Heart left ventricle (tissue), 16 donors: ENCODE data around the gene TRPM3. TPM values are rescaled to one million over a fixed set of nuclear protein-coding genes. Genes with fewer than 3 reads are reported as not detected.

Experiments
- ATAC-seq, 4 donors: fragments of 200-7000 bp; cut with Tn5 transposase; one replicate each; pipeline ENCODE4 v1.9.1; 2020 to 2022; ENCODE audit warnings: moderate library complexity in 4 of 4, mild to moderate bottlenecking in 3 of 4, moderate number of reproducible peaks in 1 of 4
- DNase-seq, 5 donors: peaks; one replicate each; pipeline ENCODE4 v3.0.0-alpha.2; 2020
- H3K27ac ChIP-seq, 12 donors: fragments of 200-600 bp; sonication (generic) in 4 of 12; one replicate each; pipeline versions ENCODE4 v1.5.0 to v1.8.0; 2016 to 2022; ENCODE audit warnings: mild to moderate bottlenecking in 2 of 12
- H3K27me3 ChIP-seq, 9 donors: fragments of 200-600 bp; sonication (generic) in 2 of 9; one replicate each; pipeline versions ENCODE4 v1.5.1 to v1.8.0; 2016 to 2022; ENCODE audit warnings: mild to moderate bottlenecking in 3 of 9
- H3K36me3 ChIP-seq, 9 donors: fragments of 200-600 bp; sonication (generic) in 2 of 9; one replicate each; pipeline versions ENCODE4 v1.5.0 to v1.8.0; 2018 to 2022; ENCODE audit warnings: mild to moderate bottlenecking in 2 of 9
- H3K4me1 ChIP-seq, 12 donors: fragments of 200-600 bp; sonication (generic) in 4 of 12; one replicate each; pipeline versions ENCODE4 v1.5.0 to v1.8.0; 2016 to 2022; ENCODE audit warnings: mild to moderate bottlenecking in 3 of 12
- H3K4me3 ChIP-seq, 12 donors: fragments of 200-600 bp; sonication (generic) in 4 of 12; one replicate each; pipeline versions ENCODE4 v1.5.0 to v1.8.0; 2017 to 2022; ENCODE audit warnings: mild to moderate bottlenecking in 9 of 12, moderate library complexity in 4 of 12
- H3K9me3 ChIP-seq, 12 donors: fragments of 200-600 bp; sonication (generic) in 4 of 12; one replicate each; pipeline versions ENCODE4 v1.5.0 to v1.8.0; 2016 to 2022; ENCODE audit warnings: mild to moderate bottlenecking in 1 of 12
- POLR2A ChIP-seq, 2 donors: fragments of 450-650 bp; IDR thresholded peaks; one replicate each; pipeline ENCODE4 v1.6.1; 2017; ENCODE audit warnings: antibody characterized with exemption in 2 of 2, mild to moderate bottlenecking in 2 of 2, moderate library complexity in 2 of 2
- WGBS, 4 donors: extraction: QIAGEN DNeasy Blood & Tissue Kit in 2 of 4; methylation state at CpG; one replicate each; pipeline versions ENCODE4 v1.1.5 to v1.1.7; 2013 to 2018; 5-methylcytosine and 5-hydroxymethylcytosine counted together
- intact Hi-C, 10 donors: fragments of 100-400 bp; cut with DNase I; formaldehyde crosslinking; loops; one replicate each; pipeline versions ENCODE4 v1.11.1 to v1.14.2; 2022
- polyA plus RNA-seq, 2 donors: library from polyadenylated mRNA; stranded (reverse); fragments of 200-250 nt; gene quantifications; one replicate each; pipeline ENCODE4 v1.2.3, GENCODE V29; 2013
- total RNA-seq, 9 donors: library from RNA; depleted of rRNA in 2 of 9; stranded (reverse); fragments of >200 nt in 2 of 9; fragmentation: NEBNext Ultra II Directional in 3 of 9; extraction: Animal tissue kit (Norgen Biotek cat#: 25700) in 3 of 9; gene quantifications; one replicate each; pipeline versions ENCODE4 v1.1.0 to v1.2.4, GENCODE V29; 2016 to 2023
- TF ChIP-seq, protein P1 (sequence below), 12 donors: fragments of 200-600 bp; sonication (generic) in 4 of 12; IDR thresholded peaks; one replicate each; pipeline versions ENCODE4 v1.5.0 to v1.8.0; 2018 to 2022; ENCODE audit warnings: antibody characterized with exemption in 12 of 12, mild to moderate bottlenecking in 5 of 12
- donor health status: ischemic (EF 13 %, LVEDD 7.1; RV severe dilation, severe dysfunction).
- donor health status: healthy with polysubstance abuse.
- donor health status: DM: no; HTN: yes; CAD: no.
- donor health status: DM: no; HTN: no; CAD: no.
- donor health status: ischemic (EF 25% LVEDD 6.9; RV normal size, moderate dysfunction).
- donor health status: ischemic (EF 25% LVEDD 5.7; RV mildly dilated, moderate dysfunction).
- donor health status: healthy.
- donor health status: DM: yes; HTN: yes; CAD: no.
- donor health status: ischemic (EF 35%, LVEDD 5.7; RV mildly dilated, moderate dysfunction).
- donor health status: nonischemic (EF 11% LVEDD 7.7; RV severe dilation, severe dysfunction).
- donor health status: DM: yes; HTN: yes; CAD: no.
- donor health status: PGD.
- donor health status: ischemic (EF 29% LVEDD 5.4; RV normal size, mild dysfunction).
- donor health status: nonischemic (EF 23%, LVEDD 6.1; RV moderate dilation, normal function).

TRPM3 gene
- total and polyA plus RNA-seq, 11 donors: 0.02 to 0.91 (median 0.10) TPM; not detected in 1

DNA sequence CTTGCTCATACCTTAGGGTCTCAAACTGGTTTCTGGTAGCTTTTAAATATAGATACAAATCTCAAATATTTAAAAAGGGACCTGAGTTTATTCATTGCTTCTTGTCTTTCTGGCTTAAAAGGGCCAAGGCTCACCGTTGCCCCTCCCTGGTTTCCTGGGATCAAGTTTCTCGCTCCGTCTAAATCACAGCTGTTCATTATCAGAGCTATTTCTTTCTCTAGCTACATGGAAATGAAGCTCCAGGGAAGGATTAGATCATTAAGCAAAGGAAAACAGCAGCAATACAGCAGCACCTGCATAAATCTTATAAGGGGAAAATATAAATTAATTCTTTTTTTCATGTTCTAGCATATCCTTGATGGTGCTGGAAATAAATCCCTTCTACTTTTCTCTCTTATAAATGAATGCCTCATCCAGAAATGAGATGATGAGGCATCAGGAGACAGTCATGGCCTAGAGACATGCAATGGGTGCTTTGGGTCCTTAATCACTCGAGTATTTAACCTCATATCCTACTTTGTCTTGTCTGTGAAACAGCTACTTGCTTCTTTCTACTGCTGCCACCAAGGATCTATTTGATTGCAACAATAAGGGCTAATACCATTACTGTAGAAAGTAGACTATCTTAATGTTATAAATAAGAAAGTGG, 320.1 kb downstream of the TRPM3 start:
- TF ChIP-seq POLR2A (IDR thresholded peaks at IDR 0.05): no peak
- TF ChIP-seq, protein P1, sequence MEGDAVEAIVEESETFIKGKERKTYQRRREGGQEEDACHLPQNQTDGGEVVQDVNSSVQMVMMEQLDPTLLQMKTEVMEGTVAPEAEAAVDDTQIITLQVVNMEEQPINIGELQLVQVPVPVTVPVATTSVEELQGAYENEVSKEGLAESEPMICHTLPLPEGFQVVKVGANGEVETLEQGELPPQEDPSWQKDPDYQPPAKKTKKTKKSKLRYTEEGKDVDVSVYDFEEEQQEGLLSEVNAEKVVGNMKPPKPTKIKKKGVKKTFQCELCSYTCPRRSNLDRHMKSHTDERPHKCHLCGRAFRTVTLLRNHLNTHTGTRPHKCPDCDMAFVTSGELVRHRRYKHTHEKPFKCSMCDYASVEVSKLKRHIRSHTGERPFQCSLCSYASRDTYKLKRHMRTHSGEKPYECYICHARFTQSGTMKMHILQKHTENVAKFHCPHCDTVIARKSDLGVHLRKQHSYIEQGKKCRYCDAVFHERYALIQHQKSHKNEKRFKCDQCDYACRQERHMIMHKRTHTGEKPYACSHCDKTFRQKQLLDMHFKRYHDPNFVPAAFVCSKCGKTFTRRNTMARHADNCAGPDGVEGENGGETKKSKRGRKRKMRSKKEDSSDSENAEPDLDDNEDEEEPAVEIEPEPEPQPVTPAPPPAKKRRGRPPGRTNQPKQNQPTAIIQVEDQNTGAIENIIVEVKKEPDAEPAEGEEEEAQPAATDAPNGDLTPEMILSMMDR (IDR thresholded peaks at IDR 0.05): no peak
- Histone ChIP-seq H3K36me3 (no peaks in the 10 kb centered on the region), H3K27ac (no peak overlapping the region), H3K27me3 (no peaks in the 10 kb centered on the region), H3K9me3 (no peaks in the 10 kb centered on the region), H3K4me1 (no peaks in the 10 kb centered on the region), H3K4me3 (no peak overlapping the region)
- ATAC-seq (no peak), DNase-seq (no peak)
- 48% methylated on average over 4 of the region's 4 CpGs for WGBS, 4 donors
- intact Hi-C loops: no loop called here

DNA sequence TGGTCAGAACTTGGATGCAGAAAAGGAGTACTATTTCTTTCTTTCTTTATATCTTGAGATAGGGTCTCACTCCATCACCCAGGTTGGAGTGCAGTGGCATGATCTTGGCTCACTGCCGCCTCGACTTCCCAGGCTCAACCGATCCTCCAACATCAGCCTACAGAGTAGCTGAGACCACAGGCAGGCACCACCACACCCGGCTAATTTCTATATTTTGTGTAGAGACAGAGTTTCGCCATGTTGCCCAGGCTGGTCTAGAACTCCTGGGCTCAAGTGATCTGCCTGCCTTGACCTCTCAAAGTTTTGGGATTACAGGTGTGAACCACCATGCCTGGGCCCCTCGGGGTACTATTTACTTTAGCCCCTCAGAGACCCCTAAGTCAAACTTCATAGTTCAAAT, 323.4 kb downstream of the TRPM3 start:
- Histone ChIP-seq H3K27me3 (no peaks in the 10 kb centered on the region), H3K27ac (no peak overlapping the region), H3K4me1 (no peaks in the 10 kb centered on the region), H3K4me3 (no peak overlapping the region), H3K9me3 (no peaks in the 10 kb centered on the region), H3K36me3 (no peaks in the 10 kb centered on the region)
- intact Hi-C loops: no loop called here
- ATAC-seq (no peak), DNase-seq (no peak)
- no peak for TF ChIP-seq POLR2A (IDR thresholded peaks at IDR 0.05)
- TF ChIP-seq, protein P1 (IDR thresholded peaks at IDR 0.05): no peak
- WGBS, 4 donors: 86 to 92% (median 89%) methylated on average over 6 of the region's 6 CpGs

DNA sequence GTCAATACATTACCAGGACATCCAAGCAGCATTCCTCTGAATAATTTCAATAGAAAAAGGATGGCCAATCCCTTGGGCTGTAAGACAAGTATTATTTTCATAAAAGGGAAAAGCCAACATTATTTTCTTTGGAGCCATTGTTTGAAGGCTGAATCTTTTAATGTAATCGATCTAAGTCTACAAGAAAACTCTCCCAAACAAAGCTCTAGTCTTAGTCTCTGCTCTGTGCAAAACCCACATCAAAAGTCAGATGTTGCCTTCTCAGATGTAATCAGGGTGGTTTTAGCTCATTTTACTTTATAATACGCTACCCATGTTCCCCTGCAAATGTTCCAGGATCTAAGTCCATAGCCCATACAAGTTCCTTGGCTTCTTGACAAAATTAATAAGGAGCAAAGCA, 325.6 kb downstream of the TRPM3 start:
- H3K27me3 ChIP-seq: no peaks in the 10 kb centered on the region
- H3K27ac ChIP-seq: no peak overlapping the region
- DNase-seq: no peak
- ATAC-seq: no peak
- no peak overlapping the region for H3K4me3 ChIP-seq
- TF ChIP-seq, protein P1 (IDR thresholded peaks at IDR 0.05): no peak
- no peak for TF ChIP-seq POLR2A (IDR thresholded peaks at IDR 0.05)
- H3K36me3 ChIP-seq: no peaks in the 10 kb centered on the region
- no peaks in the 10 kb centered on the region for H3K4me1 ChIP-seq
- intact Hi-C loops: no loop called here
- 79 to 88% (median 84%) methylated on average over 2 of the region's 2 CpGs for WGBS, 4 donors
- no peaks in the 10 kb centered on the region for H3K9me3 ChIP-seq

DNA sequence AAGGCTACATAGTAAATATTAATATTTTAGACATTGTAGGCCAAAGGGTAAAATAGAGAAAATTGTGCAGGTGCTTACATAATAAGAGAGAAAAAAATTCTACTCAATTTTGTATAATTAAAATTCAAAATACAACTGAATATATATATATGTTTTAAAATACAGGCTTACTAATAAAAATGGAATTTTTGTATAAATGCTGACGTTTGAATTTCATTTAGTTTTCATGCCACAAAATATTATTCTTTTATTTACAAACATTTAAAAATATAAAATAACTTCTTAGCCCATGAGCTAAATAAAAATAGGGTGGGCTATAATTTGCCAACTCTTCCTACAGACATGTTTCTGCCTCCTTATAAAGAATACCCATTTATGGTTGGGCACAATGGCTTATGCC, 328.6 kb downstream of the TRPM3 start:
- ATAC-seq: no peak
- Histone ChIP-seq H3K9me3 (no peaks in the 10 kb centered on the region), H3K36me3 (no peaks in the 10 kb centered on the region), H3K4me3 (no peak overlapping the region), H3K4me1 (no peaks in the 10 kb centered on the region), H3K27me3 (no peaks in the 10 kb centered on the region), H3K27ac (no peak overlapping the region)
- DNase-seq: no peak
- WGBS, 4 donors: 71 to 80% (median 76%) methylated on average over 1 of the region's 1 CpG
- TF ChIP-seq POLR2A (IDR thresholded peaks at IDR 0.05): no peak
- TF ChIP-seq, protein P1 (IDR thresholded peaks at IDR 0.05): no peak
- intact Hi-C loops: loop anchor here in 1 of 10 donors (5.0 kb wide), 1 partner anchor 50 kb away; no protein-coding TSS in a partner anchor
